GM21390 (cell line): ENCODE measurements around the gene LAMA3.

Source experiments
- ATAC-seq: cut with Tn5 transposase; IDR thresholded peaks from one replicate; pipeline ENCODE4 v1.9.1; 2021; ENCODE audit not compliant: unreplicated experiment

Gene LAMA3

GRCh38 chr18:23930002-23930401, 240.7 kb downstream of the LAMA3 start:
- no peak for ATAC-seq

GRCh38 chr18:23932385-23933067, 243.3 kb downstream of the LAMA3 start:
- no peak for ATAC-seq

DNA sequence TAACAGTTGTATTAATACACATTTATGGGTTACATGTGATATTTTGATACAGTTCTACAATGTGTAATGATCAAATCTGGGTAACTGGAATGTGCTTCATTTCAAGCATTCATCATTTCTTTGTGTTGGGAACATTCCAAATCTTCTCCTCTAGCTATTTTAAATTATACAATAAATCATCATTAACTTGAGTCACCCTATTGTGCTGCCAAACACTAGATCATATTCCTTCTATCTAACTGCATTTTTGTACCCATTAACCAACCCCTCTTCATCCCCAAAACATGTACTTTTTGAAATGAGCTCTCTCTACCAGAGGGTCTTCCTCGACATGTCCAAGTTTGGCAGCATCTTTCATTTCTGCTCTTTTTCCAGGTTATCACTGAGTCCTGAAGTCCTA, 244.2 kb downstream of the LAMA3 start:
- no peak for ATAC-seq

DNA sequence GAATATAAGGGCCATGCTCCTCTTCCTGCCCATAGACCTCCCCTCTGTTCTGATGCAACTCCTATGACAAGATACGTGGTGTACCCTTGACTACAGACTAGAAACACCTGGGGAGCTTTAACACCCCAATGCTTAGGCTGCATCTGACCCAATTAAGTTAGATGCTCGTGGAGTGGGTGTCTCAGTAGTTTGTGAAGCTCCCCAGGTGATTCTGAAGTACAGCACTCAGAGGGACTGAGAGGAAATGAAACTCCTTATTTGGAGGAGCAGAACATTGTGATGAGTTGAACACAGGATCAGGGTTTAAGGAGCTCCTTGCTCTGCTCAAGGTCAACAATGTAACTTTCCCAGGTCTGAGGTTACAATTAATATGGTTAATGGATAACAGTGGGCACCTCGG, 245.0 kb downstream of the LAMA3 start:
- ATAC-seq, result no peak

DNA sequence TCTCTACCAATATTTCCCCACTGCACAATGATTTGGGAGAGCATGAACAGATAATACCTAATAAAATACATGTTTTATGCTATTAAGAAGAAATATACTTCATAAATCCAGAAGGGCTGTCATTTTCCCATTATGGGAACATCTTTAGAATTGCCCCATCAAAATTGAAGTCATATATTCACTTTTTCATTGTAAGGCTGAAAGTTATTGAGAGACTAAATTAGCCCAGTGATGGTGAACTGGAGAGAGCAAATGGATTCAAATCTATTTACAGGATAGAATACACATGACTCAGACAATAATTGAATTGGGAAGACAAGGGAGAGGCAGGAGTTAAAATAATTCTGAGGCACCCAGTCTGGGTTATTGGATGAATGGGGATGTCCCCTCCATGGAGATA, 245.6 kb downstream of the LAMA3 start:
- ATAC-seq, result no peak

DNA sequence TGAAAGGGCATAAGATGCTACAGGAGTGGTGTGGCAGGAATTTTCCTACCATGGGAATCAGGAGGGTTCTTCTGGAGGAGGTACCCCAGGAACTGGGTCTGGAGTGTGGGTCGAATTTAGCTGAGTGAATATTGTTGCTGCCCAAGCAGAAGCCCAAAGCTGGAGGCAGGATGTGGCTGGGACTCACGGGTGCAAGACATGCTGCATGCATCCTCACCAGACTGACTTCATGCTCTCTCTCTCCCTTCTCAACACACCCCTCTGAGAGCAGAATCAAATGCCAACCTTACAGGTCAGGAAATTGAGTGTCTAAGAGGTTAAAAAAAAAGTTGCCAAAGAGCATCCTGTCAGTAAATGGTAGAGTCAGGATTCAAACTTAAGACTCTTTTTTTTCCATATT, 246.6 kb downstream of the LAMA3 start:
- no peak for ATAC-seq

- ATAC-seq, result no peak
Observed at GRCh38 chr18:23936381-23936958, 247.2 kb downstream of the LAMA3 start.

GRCh38 chr18:23938043-23938756, 248.9 kb downstream of the LAMA3 start:
- ATAC-seq, result no peak

DNA sequence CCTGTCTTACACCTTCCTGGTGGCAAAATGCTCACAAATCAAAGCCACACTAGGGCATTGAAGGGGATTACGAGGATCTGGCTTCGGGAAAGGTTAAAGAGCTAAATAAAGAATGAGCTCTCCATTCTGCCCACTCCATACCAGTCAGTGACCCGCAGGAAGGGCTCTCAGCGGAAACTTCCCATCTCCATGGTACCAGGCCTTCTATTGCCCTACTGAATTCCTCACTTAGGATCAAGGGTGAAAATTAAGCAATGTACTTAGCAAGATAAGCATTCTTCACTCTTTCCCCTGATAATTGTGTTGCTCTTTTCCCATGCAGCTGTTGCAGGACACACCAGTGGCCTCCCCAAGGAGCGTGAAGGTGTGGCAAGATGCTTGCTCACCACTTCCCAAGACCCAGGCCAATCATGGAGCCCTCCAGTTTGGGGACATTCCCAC, 249.7 kb downstream of the LAMA3 start:
- no peak for ATAC-seq

DNA sequence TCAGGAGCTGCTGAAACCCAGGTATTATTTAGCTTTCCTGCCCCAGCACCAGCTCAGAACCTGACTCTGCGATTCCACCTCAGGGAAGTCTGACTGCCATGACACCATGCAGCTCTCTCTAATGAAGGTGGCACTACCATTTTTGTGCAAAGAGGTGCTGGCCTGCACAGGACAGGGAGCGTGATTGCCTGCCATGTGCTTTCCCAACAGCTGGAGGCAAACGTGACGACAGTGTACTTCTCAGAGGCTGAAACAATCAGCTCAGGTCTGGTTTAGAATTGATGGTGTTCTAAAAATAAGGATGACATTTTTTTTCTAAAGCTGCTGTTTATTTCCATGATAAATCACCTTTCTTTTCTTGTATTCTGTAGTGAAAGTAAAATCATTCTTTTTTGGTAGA, 250.1 kb downstream of the LAMA3 start:
- no peak for ATAC-seq

GRCh38 chr18:23939896-23940295, 250.6 kb downstream of the LAMA3 start:
- no peak for ATAC-seq

GRCh38 chr18:23941791-23942190, 252.5 kb downstream of the LAMA3 start:
- no peak for ATAC-seq

- peak; percentile 78 for ATAC-seq
Observed at GRCh38 chr18:23943104-23943503, 253.9 kb downstream of the LAMA3 start.

DNA sequence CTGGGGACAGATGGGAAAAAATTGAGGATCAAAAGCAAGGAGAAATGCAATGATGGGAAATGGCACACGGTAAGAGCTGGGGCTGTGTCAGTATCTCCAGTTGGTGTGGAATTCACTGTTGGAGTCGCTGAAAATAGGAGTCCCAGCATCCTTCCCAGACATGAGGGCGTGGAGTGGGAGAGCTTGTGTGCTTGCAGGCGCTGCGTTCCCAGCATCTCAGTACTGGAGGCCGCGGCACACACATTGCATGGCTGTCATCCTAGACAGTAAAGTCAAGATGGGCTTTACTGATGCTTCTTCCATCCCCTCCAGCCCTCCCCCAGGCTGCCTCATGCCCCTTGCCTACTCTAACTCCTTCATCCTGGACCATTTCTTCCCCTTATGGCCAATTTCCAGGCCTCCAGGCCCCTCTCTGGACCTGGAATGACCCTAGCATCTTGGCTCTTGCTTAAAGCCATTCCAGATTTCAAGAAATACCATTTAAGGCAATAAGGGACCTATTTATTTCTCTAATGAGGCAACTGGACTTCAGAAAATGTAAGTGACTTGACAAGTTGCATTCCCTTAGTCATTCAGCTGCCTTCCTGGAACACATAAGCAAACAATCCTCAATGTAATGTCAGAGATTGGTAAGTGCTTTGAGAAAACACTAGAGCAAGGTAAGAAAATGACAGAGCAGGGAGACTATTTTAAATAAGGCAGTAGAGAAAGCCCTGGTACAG, 254.8 kb downstream of the LAMA3 start:
- no peak for ATAC-seq

GRCh38 chr18:23945416-23946079, 256.3 kb downstream of the LAMA3 start:
- no peak for ATAC-seq

DNA sequence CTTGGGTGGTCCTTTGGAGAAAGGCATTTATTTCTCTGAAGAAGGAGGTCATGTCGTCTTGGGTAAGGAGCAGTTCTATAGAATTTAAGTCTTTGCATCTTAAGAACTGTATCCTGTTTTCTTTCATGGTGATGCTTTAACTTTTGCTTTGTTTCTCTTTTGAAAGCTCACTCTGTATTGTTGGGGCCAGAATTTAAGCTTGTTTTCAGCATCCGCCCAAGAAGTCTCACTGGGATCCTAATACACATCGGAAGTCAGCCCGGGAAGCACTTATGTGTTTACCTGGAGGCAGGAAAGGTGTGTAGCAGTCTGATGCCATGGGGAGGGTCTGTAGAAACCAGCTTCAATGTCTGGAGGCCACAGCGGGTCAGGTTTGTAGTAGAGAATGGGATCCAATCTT, 260.6 kb downstream of the LAMA3 start:
- no peak for ATAC-seq

GRCh38 chr18:23950644-23951043, 261.4 kb downstream of the LAMA3 start:
- ATAC-seq, result no peak

GRCh38 chr18:23951206-23951605, 262.0 kb downstream of the LAMA3 start:
- no peak for ATAC-seq

DNA sequence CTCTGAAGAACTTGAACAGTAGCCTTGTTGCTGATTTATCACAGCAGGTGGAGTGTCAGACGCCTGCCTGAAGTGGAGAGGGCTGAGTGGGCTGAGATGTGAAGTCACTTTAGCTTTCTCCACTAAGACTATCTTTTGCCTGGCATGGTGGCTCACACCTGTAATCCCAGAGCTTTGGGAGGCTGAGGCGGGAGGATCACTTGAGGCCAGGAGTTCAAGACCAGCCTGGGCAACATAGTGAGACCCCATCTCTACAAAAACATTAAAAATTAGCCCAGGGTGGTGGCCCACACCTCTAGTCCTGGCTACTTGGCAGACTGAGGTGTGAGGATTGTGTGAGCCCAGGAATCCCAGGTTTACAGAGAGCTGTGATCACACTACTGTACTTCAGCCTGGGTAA, 264.7 kb downstream of the LAMA3 start:
- ATAC-seq, result no peak

DNA sequence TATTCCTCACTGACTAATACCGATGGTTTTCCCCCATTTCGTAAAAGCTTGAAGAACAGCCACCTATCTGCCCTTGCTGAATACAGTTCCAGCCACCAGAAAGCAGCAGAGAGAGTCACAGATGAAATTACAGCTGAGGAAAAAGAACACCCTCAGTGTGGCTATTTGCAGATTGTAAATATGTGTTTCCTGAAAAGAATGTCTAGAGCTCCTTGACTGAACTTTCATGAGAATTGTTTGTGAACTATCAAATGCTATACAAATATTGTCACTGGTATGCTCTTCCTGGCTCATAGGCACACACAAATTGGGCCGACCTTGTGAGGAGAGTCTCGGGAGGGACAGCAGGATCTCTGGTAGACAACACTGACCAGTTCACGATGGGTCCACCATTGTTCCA, 267.2 kb downstream of the LAMA3 start:
- ATAC-seq, result no peak

- no peak for ATAC-seq
Observed at GRCh38 chr18:23958036-23958435, 268.8 kb downstream of the LAMA3 start.
